ENCODE results near the gene NDUFA1. TPM values are rescaled to one million over a fixed set of nuclear protein-coding genes. Genes with fewer than 3 reads are reported as not detected.

NDUFA1 gene
- total RNA-seq, 1 experiment from 2014 or later, result 181 TPM

DNA sequence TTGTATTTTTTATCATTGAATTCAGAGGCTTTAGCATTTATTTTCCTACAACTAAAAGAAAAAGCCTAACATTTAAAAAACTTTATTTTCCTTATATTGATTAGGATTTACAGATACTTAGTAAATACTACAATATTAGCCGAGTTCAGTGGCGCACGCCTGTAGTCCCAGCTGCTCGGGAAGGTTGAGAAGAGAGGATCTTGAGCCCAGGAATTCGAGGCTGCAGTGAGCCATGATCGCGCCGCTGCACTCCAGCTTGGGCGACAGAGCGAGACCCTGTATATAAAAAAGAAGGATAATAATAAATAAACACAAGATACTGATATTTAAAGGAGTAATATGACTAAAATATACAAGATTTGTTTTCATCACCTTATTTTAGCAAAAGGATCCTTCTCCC, 18.2 kb upstream of the NDUFA1 start:
- H3K9me2 ChIP-seq (ENCODE audit: insufficient read depth), result no peaks in the 10 kb centered on the region
- peak overlapping the region; percentile 38 for H3K27ac ChIP-seq
- POLR2A ChIA-PET (ENCODE audit: unreplicated experiment), result interaction anchor here (0.5 to 1.1 kb wide), 8 partner anchors 8 to 408 kb away, joined by 3 to 30 read pairs (median 8); partner anchors contain the start of genes RPL39 and SOWAHD
- peaks cover 18% of the 10 kb centered on the region for H3K36me3 ChIP-seq (ENCODE audit: low read depth)
- TF ChIP-seq, protein P1, sequence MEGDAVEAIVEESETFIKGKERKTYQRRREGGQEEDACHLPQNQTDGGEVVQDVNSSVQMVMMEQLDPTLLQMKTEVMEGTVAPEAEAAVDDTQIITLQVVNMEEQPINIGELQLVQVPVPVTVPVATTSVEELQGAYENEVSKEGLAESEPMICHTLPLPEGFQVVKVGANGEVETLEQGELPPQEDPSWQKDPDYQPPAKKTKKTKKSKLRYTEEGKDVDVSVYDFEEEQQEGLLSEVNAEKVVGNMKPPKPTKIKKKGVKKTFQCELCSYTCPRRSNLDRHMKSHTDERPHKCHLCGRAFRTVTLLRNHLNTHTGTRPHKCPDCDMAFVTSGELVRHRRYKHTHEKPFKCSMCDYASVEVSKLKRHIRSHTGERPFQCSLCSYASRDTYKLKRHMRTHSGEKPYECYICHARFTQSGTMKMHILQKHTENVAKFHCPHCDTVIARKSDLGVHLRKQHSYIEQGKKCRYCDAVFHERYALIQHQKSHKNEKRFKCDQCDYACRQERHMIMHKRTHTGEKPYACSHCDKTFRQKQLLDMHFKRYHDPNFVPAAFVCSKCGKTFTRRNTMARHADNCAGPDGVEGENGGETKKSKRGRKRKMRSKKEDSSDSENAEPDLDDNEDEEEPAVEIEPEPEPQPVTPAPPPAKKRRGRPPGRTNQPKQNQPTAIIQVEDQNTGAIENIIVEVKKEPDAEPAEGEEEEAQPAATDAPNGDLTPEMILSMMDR (conservative IDR thresholded peaks at IDR 0.05), result no peak
- TF ChIP-seq EZH2 (IDR thresholded peaks at IDR 0.05; ENCODE audit: low read depth), result no peak
- H2AFZ ChIP-seq, result peak overlapping the region; percentile 89
- H3K4me2 ChIP-seq, result peak overlapping the region; percentile 82
- H3K27me3 ChIP-seq (ENCODE audit: insufficient read depth, low read depth), result no peaks in the 10 kb centered on the region
- CTCF ChIA-PET, result interaction anchor here (0.7 to 0.9 kb wide), 3 partner anchors 29 to 95 kb away, joined by 3 to 4 read pairs (median 4); partner anchors contain the start of gene SOWAHD
- no peaks in the 10 kb centered on the region for H3K9me3 ChIP-seq (ENCODE audit: insufficient read depth, low read depth)
- peaks cover 27% of the 10 kb centered on the region for H3K79me2 ChIP-seq (ENCODE audit: low read depth)
- peak overlapping the region; percentile 89 for H3K4me3 ChIP-seq
- no peaks in the 10 kb centered on the region; the same call in none of the 2 replicates for H3F3A ChIP-seq (ENCODE audit: insufficient read depth, low read depth)
- no peak for DNase-seq
- intact Hi-C loops (cut with micrococcal nuclease; ENCODE audit: unreplicated experiment), result loop anchor here (1.0 to 2.0 kb wide), 2 partner anchors 17 to 63 kb away; partner anchors contain the start of gene RPL39
- BruUV-seq (replicated peaks), result no TSS peak
- no peaks in the 10 kb centered on the region; the same call in 1 of the 2 replicates for H4K20me1 ChIP-seq (ENCODE audit: insufficient read depth)
- H3K4me1 ChIP-seq (replicated peaks; ENCODE audit: insufficient read depth), result no peaks in the 10 kb centered on the region

DNA sequence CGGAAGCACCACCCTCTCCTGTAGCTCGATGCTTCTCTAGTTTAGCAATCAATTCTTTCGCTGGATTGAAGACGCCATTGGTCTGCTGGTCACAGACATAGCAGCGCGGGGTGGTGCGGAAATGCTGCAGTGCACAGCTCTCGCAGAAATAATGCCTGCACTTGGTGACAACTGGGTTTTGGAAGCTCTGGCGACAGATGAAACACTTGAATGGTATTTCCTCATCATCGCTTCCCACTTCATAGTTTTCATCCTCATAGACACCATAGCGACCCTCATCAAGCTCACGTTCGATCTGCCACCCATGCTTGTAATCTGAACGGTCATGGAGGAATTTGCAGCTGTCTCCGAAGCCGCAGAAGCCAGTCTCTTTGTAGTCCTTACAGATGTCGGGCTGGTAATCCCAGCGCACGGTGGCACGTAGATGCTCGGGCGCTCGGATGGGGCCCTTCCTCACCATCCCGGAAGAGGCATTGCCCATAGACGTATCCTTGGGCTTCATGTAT, 953 bp upstream of the NDUFA1 start:
- Histone ChIP-seq H3K27ac (peak overlapping the region; percentile 97), H3F3A (ENCODE audit: insufficient read depth, low read depth) (peaks cover 25% of the 10 kb centered on the region), H3K27me3 (ENCODE audit: insufficient read depth, low read depth) (no peaks in the 10 kb centered on the region), H3K4me3 (peak overlapping the region; percentile 77), H4K20me1 (ENCODE audit: insufficient read depth) (0 out of 2 replicates have a peak, but pooled peaks cover 4% of the 10 kb centered on the region), H3K9me3 (ENCODE audit: insufficient read depth, low read depth) (no peaks in the 10 kb centered on the region), H3K9me2 (ENCODE audit: insufficient read depth) (no peaks in the 10 kb centered on the region), H3K4me2 (peak overlapping the region; percentile 91), H3K36me3 (ENCODE audit: low read depth) (peaks cover 9% of the 10 kb centered on the region), H3K4me1 (replicated peaks; ENCODE audit: insufficient read depth) (peaks cover 21% of the 10 kb centered on the region), H2AFZ (peak overlapping the region; percentile 96), H3K79me2 (ENCODE audit: low read depth) (peaks cover 68% of the 10 kb centered on the region)
- peak; percentile 26 to 38 for DNase-seq
- no peak for TF ChIP-seq EZH2 (IDR thresholded peaks at IDR 0.05; ENCODE audit: low read depth)
- TF ChIP-seq, protein P1 (conservative IDR thresholded peaks at IDR 0.05), result no peak
- no TSS peak for BruUV-seq (replicated peaks)
- CTCF ChIA-PET, result no interaction called here
- intact Hi-C loops (cut with micrococcal nuclease; ENCODE audit: unreplicated experiment), result loop anchor here (1.0 to 5.0 kb wide), 4 partner anchors 17 to 388 kb away; partner anchors contain the start of genes NKRF and RPL39
- POLR2A ChIA-PET (ENCODE audit: unreplicated experiment), result interaction anchor here (0.6 to 3.1 kb wide), 6 partner anchors 16 to 370 kb away, joined by 3 to 19 read pairs (median 4); partner anchors contain the start of genes RPL39 and UPF3B

DNA sequence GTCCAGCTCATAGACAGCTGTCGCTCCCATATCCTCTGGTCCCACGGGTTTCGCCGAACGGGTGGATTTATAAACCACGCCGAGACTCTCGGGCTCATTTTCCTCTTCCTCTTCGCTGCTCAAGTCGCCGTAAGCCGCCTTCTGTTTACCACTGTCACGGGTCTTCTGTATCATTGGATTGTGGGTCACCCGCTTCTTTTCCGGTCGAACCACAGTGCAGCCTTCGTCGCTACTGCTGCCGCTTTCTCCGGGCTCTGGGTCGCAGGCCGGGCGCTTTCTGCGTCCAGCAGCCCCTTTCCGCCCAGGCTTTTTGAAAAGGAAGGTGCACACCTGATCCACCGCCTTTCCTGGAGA, 410 bp upstream of the NDUFA1 start:
- DNase-seq, result no peak
- Histone ChIP-seq H3K4me3 (peak overlapping the region; percentile 77), H3K79me2 (ENCODE audit: low read depth) (peaks cover 68% of the 10 kb centered on the region), H3K9me3 (ENCODE audit: insufficient read depth, low read depth) (no peaks in the 10 kb centered on the region), H3K4me1 (replicated peaks; ENCODE audit: insufficient read depth) (peaks cover 21% of the 10 kb centered on the region), H4K20me1 (ENCODE audit: insufficient read depth) (0 out of 2 replicates have a peak, but pooled peaks cover 4% of the 10 kb centered on the region), H3K27ac (peak overlapping the region; percentile 97), H3K4me2 (peak overlapping the region; percentile 91), H3K27me3 (ENCODE audit: insufficient read depth, low read depth) (no peaks in the 10 kb centered on the region), H3F3A (ENCODE audit: insufficient read depth, low read depth) (peaks cover 27% of the 10 kb centered on the region), H3K9me2 (ENCODE audit: insufficient read depth) (no peaks in the 10 kb centered on the region), H2AFZ (peak overlapping the region; percentile 96), H3K36me3 (ENCODE audit: low read depth) (peaks cover 15% of the 10 kb centered on the region)
- TF ChIP-seq, protein P1 (conservative IDR thresholded peaks at IDR 0.05), result no peak
- no peak for TF ChIP-seq EZH2 (IDR thresholded peaks at IDR 0.05; ENCODE audit: low read depth)
- ChIA-PET CTCF (no interaction called here), POLR2A (ENCODE audit: unreplicated experiment) (interaction anchor here (0.9 to 3.1 kb wide), 2 partner anchors 18 to 80 kb away, joined by 5 to 19 read pairs; partner anchors contain the start of genes RPL39 and UPF3B)
- BruUV-seq (replicated peaks), result TSS peak; percentile 78
- intact Hi-C loops (cut with micrococcal nuclease; ENCODE audit: unreplicated experiment), result loop anchor here (2.0 to 5.0 kb wide), 3 partner anchors 80 to 389 kb away; partner anchors contain the start of genes NKRF and RPL39

Data from PC-9 (cell line).